Testis (tissue), 3 donors: ENCODE results near the gene SLC29A3. TPM values are rescaled to one million over a fixed set of nuclear protein-coding genes. Genes with fewer than 3 reads are reported as not detected.
"Not testable (repeated sequence)": the region's sequence is repeated elsewhere in the genome, so short reads cannot be mapped to it uniquely, and the experiment has no call there.

Source experiments
- DNase-seq: peaks from one replicate; pipeline ENCODE4 v3.0.0-alpha.2; 2019
- H3K27ac ChIP-seq, 2 donors: fragments of 200-600 bp; sonication (generic); one replicate each; pipeline ENCODE4 v1.5.1; 2019
- H3K27me3 ChIP-seq: fragments of 200-600 bp; sonication (generic); one replicate; pipeline ENCODE4 v1.5.1; 2019
- H3K36me3 ChIP-seq: fragments of 200-600 bp; sonication (generic); one replicate; pipeline ENCODE4 v1.5.1; 2017; ENCODE audit warnings: low read depth; ENCODE audit errors: missing control alignments
- H3K4me1 ChIP-seq: fragments of 200-600 bp; sonication (generic); one replicate; pipeline ENCODE4 v1.5.1; 2019
- H3K4me3 ChIP-seq, 2 donors: fragments of 200-600 bp; sonication (generic); one replicate each; pipeline ENCODE4 v1.5.1; 2017 to 2019
- H3K9me3 ChIP-seq: fragments of 200-600 bp; sonication (generic); one replicate; pipeline ENCODE4 v1.5.1; 2017
- POLR2A ChIP-seq: fragments of 450-650 bp; IDR thresholded peaks from one replicate; pipeline ENCODE4 v1.6.1; 2017; ENCODE audit warnings: antibody characterized with exemption, mild to moderate bottlenecking, moderate library complexity
- WGBS, 2 donors: methylation state at CpG; one replicate each; pipeline ENCODE4 v1.1.5; 2018; 5-methylcytosine and 5-hydroxymethylcytosine counted together
- intact Hi-C: fragments of 100-400 bp; cut with DNase I; formaldehyde crosslinking; loops from one replicate; pipeline ENCODE4 v1.15.1; 2023; ENCODE audit warnings: low total_unique reads
- polyA plus RNA-seq: library from polyadenylated mRNA; stranded (reverse); fragments of 350-450 nt; fragmentation: Illumina TruSeq; extraction: RNeasy Lipid Tissue Mini Kit (QIAGEN cat#74804); gene quantifications from one replicate; pipeline ENCODE4 v1.2.3, GENCODE V29; 2014; ENCODE audit warnings: low read depth, low replicate concordance; ENCODE audit not compliant: insufficient read depth
- total RNA-seq, 2 donors: library from RNA; depleted of rRNA; stranded (reverse); fragments of >200 nt; gene quantifications; one replicate each; pipeline ENCODE4 v1.2.3, GENCODE V29; 2016
- TF ChIP-seq, protein P1 (sequence below), 3 experiments: fragments of 450-650 bp in 2 of 3; fragments of 200-600 bp in 1 of 3; sonication (generic) in 1 of 3; IDR thresholded peaks; one replicate each; pipeline ENCODE4 v1.5.1; 2016 to 2019; ENCODE audit warnings: antibody characterized with exemption in 3 of 3, mild to moderate bottlenecking in 2 of 3, moderate library complexity in 1 of 3

SLC29A3 gene
- total and polyA plus RNA-seq, 3 donors from 2014 or later: 10.7 to 14.0 (median 12.7) TPM

DNA sequence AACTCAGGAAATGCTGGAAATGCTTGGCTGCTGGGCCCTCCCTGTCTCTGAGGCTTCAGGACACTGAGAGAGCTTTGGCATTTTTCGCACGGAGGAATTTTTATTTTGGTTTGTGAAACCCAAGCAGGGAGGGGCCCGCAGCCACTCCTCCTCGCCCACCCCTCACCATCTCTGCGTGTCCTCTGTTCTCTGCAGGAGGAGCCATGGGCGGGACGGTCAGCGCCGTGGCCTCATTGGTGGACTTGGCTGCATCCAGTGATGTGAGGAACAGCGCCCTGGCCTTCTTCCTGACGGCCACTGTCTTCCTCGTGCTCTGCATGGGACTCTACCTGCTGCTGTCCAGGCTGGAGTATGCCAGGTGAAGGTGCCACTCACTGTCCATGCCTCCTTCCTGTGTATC is 36.8 kb downstream of the SLC29A3 start:
- Histone ChIP-seq H3K9me3 (no peaks in the 10 kb centered on the region), H3K4me3 (no peak overlapping the region), H3K27ac (no peak overlapping the region), H3K27me3 (no peaks in the 10 kb centered on the region), H3K4me1 (no peaks in the 10 kb centered on the region), H3K36me3 (no peaks in the 10 kb centered on the region)
- WGBS, 2 donors: 93 to 97% methylated on average over 12 of the region's 12 CpGs
- DNase-seq: no peak
- intact Hi-C loops: no loop called here
- TF ChIP-seq, protein P1, sequence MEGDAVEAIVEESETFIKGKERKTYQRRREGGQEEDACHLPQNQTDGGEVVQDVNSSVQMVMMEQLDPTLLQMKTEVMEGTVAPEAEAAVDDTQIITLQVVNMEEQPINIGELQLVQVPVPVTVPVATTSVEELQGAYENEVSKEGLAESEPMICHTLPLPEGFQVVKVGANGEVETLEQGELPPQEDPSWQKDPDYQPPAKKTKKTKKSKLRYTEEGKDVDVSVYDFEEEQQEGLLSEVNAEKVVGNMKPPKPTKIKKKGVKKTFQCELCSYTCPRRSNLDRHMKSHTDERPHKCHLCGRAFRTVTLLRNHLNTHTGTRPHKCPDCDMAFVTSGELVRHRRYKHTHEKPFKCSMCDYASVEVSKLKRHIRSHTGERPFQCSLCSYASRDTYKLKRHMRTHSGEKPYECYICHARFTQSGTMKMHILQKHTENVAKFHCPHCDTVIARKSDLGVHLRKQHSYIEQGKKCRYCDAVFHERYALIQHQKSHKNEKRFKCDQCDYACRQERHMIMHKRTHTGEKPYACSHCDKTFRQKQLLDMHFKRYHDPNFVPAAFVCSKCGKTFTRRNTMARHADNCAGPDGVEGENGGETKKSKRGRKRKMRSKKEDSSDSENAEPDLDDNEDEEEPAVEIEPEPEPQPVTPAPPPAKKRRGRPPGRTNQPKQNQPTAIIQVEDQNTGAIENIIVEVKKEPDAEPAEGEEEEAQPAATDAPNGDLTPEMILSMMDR (IDR thresholded peaks at IDR 0.05): no peak
- TF ChIP-seq POLR2A: no peak

DNA sequence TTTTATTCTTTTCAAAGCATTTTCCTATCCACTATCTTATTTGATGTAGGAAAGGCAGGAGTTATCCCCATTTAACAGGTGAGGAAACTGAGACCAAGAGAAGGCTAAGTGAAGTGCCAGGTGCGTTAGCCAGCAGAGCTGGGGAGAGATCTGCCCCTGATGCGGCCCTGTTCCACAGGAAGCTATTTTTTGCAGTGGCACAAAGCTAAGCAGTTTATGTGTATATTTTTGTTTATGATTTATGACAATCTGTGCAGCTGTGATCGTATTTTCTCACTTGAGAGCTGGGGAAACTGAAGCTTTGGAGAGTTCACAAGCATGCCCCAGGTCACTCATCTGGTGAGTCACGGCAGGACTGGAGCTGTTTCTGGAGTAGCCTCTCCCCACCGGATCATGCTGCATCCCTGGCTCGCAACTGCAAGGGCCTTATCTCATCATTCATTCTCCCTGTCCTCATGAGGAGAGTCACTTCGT is 38.8 kb downstream of the SLC29A3 start:
- Histone ChIP-seq H3K27ac (no peak overlapping the region), H3K4me3 (no peak overlapping the region), H3K9me3 (no peaks in the 10 kb centered on the region), H3K27me3 (no peaks in the 10 kb centered on the region), H3K4me1 (no peaks in the 10 kb centered on the region), H3K36me3 (no peaks in the 10 kb centered on the region)
- intact Hi-C loops: no loop called here
- DNase-seq: no peak
- WGBS, 2 donors: 76 to 83% methylated on average over 7 of the region's 7 CpGs
- TF ChIP-seq POLR2A: no peak
- TF ChIP-seq, protein P1 (IDR thresholded peaks at IDR 0.05): no peak

- no peaks in the 10 kb centered on the region for H3K9me3 ChIP-seq
- no peak overlapping the region for H3K4me3 ChIP-seq
- TF ChIP-seq POLR2A: no peak
- TF ChIP-seq, protein P1 (IDR thresholded peaks at IDR 0.05): no peak
- no peaks in the 10 kb centered on the region for H3K4me1 ChIP-seq
- no peaks in the 10 kb centered on the region for H3K27me3 ChIP-seq
- H3K27ac ChIP-seq: no peak overlapping the region
- DNase-seq: no peak
- 93 to 94% methylated on average over 8 of the region's 8 CpGs for WGBS, 2 donors
- no peaks in the 10 kb centered on the region for H3K36me3 ChIP-seq
- intact Hi-C loops: no loop called here
Observed at GRCh38 chr10:71358277-71358676, 39.2 kb downstream of the SLC29A3 start.

DNA sequence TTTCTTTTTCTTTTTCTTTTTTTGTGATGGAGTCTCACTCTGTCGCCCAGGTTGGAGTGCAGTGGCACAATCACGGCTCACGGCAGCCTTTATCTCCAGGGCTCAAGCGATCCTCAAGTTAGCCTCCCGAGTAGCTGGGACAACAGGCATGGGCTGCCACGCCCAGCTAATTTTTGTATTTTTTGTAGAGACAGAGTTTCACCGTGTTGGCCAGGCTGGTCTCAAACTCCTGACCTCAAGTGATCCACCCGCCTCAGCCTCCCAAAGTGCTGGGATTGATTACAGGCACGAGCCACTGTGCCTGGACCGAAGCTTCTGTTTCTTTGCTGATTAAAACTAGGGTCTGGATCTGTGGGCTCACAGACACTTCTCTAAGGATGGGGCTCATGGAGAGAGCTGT is 39.8 kb downstream of the SLC29A3 start:
- intact Hi-C loops, H3K27me3 ChIP-seq, H3K36me3 ChIP-seq, H3K4me3 ChIP-seq, H3K4me1 ChIP-seq, H3K27ac ChIP-seq, DNase-seq, H3K9me3 ChIP-seq: not testable (repeated sequence)
- WGBS, 2 donors: 83 to 87% methylated on average over 10 of the region's 10 CpGs

DNA sequence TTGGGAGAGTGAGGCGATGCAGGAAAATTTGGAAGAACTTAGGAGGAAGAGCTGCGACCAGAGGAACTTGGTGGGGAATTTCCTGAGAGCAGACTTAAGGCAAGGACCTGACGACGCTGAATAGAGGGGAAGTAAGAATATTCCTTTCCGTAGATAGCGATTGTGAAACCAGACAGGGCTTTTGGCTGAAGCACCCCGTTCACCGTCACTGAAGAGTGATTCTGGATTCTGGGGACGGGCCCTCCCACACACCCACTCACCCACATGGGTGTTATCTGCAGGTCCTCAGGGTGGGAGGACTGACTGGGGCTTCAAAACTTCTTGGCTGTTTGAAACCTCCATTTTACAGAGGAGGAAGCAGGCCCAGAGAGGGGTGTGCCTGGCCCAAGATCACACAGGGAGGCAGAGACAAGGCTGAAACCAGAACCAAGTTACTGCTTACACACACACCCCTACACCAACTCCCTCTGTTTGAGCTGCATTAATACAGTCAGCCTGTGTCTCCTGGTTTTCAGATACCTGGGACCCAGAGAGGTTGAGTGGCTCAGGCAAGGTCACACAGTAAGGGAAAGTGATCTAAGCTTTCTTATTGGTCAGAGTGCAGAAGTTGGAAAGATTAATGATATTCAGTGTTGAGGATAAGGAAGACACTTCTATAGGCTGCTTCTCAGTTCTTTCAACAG is 40.4 kb downstream of the SLC29A3 start:
- H3K4me1 ChIP-seq: no peaks in the 10 kb centered on the region
- WGBS, 2 donors: 39 to 63% methylated on average over 9 of the region's 9 CpGs
- H3K27me3 ChIP-seq: no peaks in the 10 kb centered on the region
- H3K9me3 ChIP-seq: no peaks in the 10 kb centered on the region
- no peak overlapping the region for H3K27ac ChIP-seq
- intact Hi-C loops: no loop called here
- no peaks in the 10 kb centered on the region for H3K36me3 ChIP-seq
- no peak for DNase-seq
- H3K4me3 ChIP-seq: no peak overlapping the region
- TF ChIP-seq, protein P1 (IDR thresholded peaks at IDR 0.05): no peak
- no peak for TF ChIP-seq POLR2A
